ENCODE data around the gene ESM1.

ESM1 gene

GRCh38 chr5:54975701-54976100 lies 9.7 kb downstream of the ESM1 start:
- no peak for DNase-seq

GRCh38 chr5:54969856-54970828 lies 15.3 kb downstream of the ESM1 start:
- no peak for DNase-seq

- no peak for DNase-seq
Measured at GRCh38 chr5:54969242-54969641, 16.2 kb downstream of the ESM1 start.

- DNase-seq, result no peak
Measured at GRCh38 chr5:54965806-54966205, 19.6 kb downstream of the ESM1 start.

- no peak for DNase-seq
Measured at GRCh38 chr5:54964405-54964804, 21.0 kb downstream of the ESM1 start.

GRCh38 chr5:54959673-54960418 lies 25.5 kb downstream of the ESM1 start:
- peak; percentile 34 for DNase-seq

GRCh38 chr5:54956922-54957321 lies 28.5 kb downstream of the ESM1 start:
- no peak for DNase-seq

- no peak for DNase-seq
Measured at GRCh38 chr5:54947187-54947586, 38.2 kb downstream of the ESM1 start.

GRCh38 chr5:54946306-54946819 lies 39.0 kb downstream of the ESM1 start:
- no peak for DNase-seq

GRCh38 chr5:54944364-54944763 lies 41.0 kb downstream of the ESM1 start:
- DNase-seq, result peak; percentile 17

GRCh38 chr5:54942064-54942778 lies 43.2 kb downstream of the ESM1 start:
- no peak for DNase-seq

- DNase-seq, result no peak
Measured at GRCh38 chr5:54936201-54936600, 49.2 kb downstream of the ESM1 start.

GRCh38 chr5:54932789-54933188 lies 52.6 kb downstream of the ESM1 start:
- DNase-seq, result no peak

- DNase-seq, result no peak
Measured at GRCh38 chr5:54930736-54931135, 54.7 kb downstream of the ESM1 start.

Measured in NCI-H69 (cell line).